ENCODE measurements around the gene NOP14.

Gene NOP14

GRCh38 chr4:2909583-2909982, 53.6 kb downstream of the NOP14 start:
- DNase-seq = no peak

GRCh38 chr4:2908686-2909085, 54.5 kb downstream of the NOP14 start:
- DNase-seq = no peak

- no peak for DNase-seq
Observed at GRCh38 chr4:2907706-2908293, 55.4 kb downstream of the NOP14 start.

GRCh38 chr4:2907226-2907625, 56.0 kb downstream of the NOP14 start:
- no peak for DNase-seq

GRCh38 chr4:2906218-2906617, 57.0 kb downstream of the NOP14 start:
- no peak for DNase-seq

- DNase-seq = no peak
Observed at GRCh38 chr4:2905544-2905943, 57.7 kb downstream of the NOP14 start.

- no peak for DNase-seq
Observed at GRCh38 chr4:2902126-2902525, 61.1 kb downstream of the NOP14 start.

GRCh38 chr4:2901186-2901585, 62.0 kb downstream of the NOP14 start:
- no peak for DNase-seq

- no peak for DNase-seq
Observed at GRCh38 chr4:2900741-2901140, 62.5 kb downstream of the NOP14 start.

- DNase-seq = no peak
Observed at GRCh38 chr4:2898001-2898400, 65.2 kb downstream of the NOP14 start.

GRCh38 chr4:2893772-2894171, 69.4 kb downstream of the NOP14 start:
- DNase-seq = no peak

- no peak for DNase-seq
Observed at GRCh38 chr4:2891294-2891693, 71.9 kb downstream of the NOP14 start.

GRCh38 chr4:2888886-2889285, 74.3 kb downstream of the NOP14 start:
- DNase-seq = no peak

Measured in cerebellar nuclear complex (tissue), 1 donor.